A673 (cell line): ENCODE results near the gene SOX30.

Source experiments
- CTCF ChIP-seq: fragments of 300-800, 200-600 bp; sonication (generic); conservative IDR thresholded peaks from 2 replicates; pipeline ENCODE4 v1.5.1; 2017; ENCODE audit warnings: low read depth, mild to moderate bottlenecking, antibody characterized with exemption, low read length, moderate library complexity, mixed read lengths
- EZH2 ChIP-seq: fragments of 200-600 bp; sonication (generic); IDR thresholded peaks from 2 replicates; pipeline ENCODE4 v1.6.1; 2017; ENCODE audit warnings: borderline replicate concordance, low read depth, mild to moderate bottlenecking, mixed read lengths, antibody characterized with exemption, low read length; ENCODE audit not compliant: poor library complexity, severe bottlenecking

DNA sequence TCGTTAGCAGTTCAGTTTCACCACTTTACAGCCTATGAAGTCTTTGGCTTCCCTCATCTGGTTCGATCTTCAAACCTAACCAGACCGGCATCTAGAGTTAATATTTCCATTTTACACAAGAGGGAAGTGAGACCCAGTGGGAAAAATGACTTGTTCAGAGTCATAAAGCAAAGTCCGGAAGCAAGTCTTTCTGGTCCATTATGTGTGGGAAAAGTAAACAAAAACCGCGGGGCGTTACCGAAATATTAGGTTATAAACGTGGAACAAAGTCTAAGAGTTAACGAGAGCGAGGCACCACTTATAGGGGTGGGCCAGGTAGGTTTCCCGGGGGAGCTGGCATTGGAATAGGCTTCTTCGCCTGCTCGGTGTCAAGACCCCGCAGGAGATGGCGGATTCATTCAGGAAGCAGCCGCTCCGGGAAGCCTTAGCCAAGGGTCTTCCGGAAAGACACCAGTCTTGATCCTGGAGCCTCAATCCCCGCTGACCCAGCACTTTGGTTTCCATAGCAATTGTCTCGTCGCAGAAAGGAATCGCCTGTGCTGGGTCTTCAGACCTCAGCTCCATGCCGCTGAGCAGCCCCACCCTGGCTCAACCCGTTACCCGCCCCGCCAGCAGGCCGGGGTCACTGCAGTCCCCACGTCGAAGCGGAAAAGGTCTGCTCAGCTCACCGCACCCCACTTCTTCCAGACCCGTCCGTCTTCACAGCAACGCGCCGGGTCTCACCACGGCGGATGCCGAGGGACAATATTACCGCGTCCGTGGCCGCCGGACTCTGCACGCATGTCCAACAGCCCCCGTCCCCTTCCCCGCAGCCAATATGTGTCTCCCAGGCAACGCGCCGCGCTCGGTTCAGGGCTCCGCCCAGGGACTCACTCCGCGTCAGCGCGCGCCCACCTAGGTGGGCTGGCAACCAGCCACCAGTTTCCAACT is 18.7 kb upstream of the SOX30 start, which contains the start of gene C5orf52:
- TF ChIP-seq CTCF (no peak), EZH2 (no peak)
